Mammary epithelial cell (primary cell): Measurements from ENCODE around the gene STK32A.

Experiments used
- EZH2 ChIP-seq: IDR thresholded peaks from 2 replicates; pipeline ENCODE4 v1.6.1; 2012; ENCODE audit warnings: low read length, inconsistent platforms, borderline replicate concordance
- TF ChIP-seq, protein P1 (sequence below), 2 donors: IDR thresholded peaks in 1 of 2; conservative IDR thresholded peaks in 1 of 2; 2 replicates each; pipeline ENCODE4 v1.5.1; 2011 to 2012; ENCODE audit warnings: inconsistent platforms in 2 of 2, low read length in 2 of 2, mild to moderate bottlenecking in 2 of 2, control low read depth in 1 of 2, low read depth in 1 of 2; ENCODE audit not compliant: insufficient read depth in 1 of 2; ENCODE audit errors: extremely low read depth in 1 of 2

DNA sequence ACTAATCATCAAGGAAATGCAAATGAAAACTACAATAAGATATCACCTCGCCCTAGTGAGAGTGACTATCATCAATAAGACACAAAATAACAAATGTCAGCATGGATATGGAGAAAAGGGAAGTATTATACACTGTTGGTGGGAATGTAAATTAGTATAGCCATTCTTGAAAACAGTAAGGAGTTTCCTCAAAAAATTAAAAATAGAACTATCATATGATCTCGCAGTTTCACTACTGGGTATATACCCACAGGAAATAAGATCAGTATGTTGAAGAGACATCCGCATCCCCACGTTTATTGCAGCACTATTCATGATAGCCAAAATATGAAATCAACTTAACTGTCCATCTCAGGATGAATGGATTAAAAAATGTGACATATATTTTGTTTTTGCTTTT is 31.6 kb upstream of the STK32A start:
- TF ChIP-seq, protein P1, sequence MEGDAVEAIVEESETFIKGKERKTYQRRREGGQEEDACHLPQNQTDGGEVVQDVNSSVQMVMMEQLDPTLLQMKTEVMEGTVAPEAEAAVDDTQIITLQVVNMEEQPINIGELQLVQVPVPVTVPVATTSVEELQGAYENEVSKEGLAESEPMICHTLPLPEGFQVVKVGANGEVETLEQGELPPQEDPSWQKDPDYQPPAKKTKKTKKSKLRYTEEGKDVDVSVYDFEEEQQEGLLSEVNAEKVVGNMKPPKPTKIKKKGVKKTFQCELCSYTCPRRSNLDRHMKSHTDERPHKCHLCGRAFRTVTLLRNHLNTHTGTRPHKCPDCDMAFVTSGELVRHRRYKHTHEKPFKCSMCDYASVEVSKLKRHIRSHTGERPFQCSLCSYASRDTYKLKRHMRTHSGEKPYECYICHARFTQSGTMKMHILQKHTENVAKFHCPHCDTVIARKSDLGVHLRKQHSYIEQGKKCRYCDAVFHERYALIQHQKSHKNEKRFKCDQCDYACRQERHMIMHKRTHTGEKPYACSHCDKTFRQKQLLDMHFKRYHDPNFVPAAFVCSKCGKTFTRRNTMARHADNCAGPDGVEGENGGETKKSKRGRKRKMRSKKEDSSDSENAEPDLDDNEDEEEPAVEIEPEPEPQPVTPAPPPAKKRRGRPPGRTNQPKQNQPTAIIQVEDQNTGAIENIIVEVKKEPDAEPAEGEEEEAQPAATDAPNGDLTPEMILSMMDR (conservative IDR thresholded peaks at IDR 0.05 in 1 of 2, IDR thresholded peaks at IDR 0.05 in 1 of 2; ENCODE audit: extremely low read depth in 1 of 2, insufficient read depth in 1 of 2, low read depth in 1 of 2, low read length in 2 of 2), result no peak
- no peak for TF ChIP-seq EZH2
